KMS-11 (cell line): Measurements from ENCODE around the gene C22orf31.

Source experiments
- H2AFZ ChIP-seq: fragments of 200-600 bp; sonication (generic); 2 replicates; pipeline ENCODE4 v1.6.1; 2016; ENCODE audit warnings: antibody characterized with exemption, mixed run types, low read depth
- H3K27ac ChIP-seq: fragments of 200-600 bp; sonication (generic); 2 replicates; pipeline ENCODE4 v1.6.1; 2016; ENCODE audit warnings: mild to moderate bottlenecking, mixed run types
- H3K27me3 ChIP-seq: fragments of 200-600 bp; sonication (generic); 2 replicates; pipeline ENCODE4 v1.6.1; 2017; ENCODE audit warnings: mild to moderate bottlenecking, low read depth, mixed run types, moderate library complexity; ENCODE audit not compliant: insufficient read depth
- H3K36me3 ChIP-seq: fragments of 200-600 bp; sonication (generic); 2 replicates; pipeline ENCODE4 v1.6.1; 2017; ENCODE audit warnings: mild to moderate bottlenecking, mixed run types; ENCODE audit not compliant: insufficient read depth
- H3K4me1 ChIP-seq: fragments of 200-600 bp; sonication (generic); 2 replicates; pipeline ENCODE4 v1.6.1; 2016; ENCODE audit warnings: mild to moderate bottlenecking, low read depth, mixed run types; ENCODE audit not compliant: poor library complexity, severe bottlenecking
- H3K4me2 ChIP-seq: fragments of 200-600 bp; sonication (generic); 2 replicates; pipeline ENCODE4 v1.7.0; 2016; ENCODE audit warnings: mild to moderate bottlenecking, mixed run types
- H3K4me3 ChIP-seq: fragments of 200-600 bp; sonication (generic); IDR thresholded peaks from 2 replicates; pipeline ENCODE4 v1.6.1; 2017; ENCODE audit warnings: low read depth, low read length, mixed read lengths; ENCODE audit not compliant: insufficient read depth
- H3K79me2 ChIP-seq: fragments of 200-600 bp; sonication (generic); 2 replicates; pipeline ENCODE4 v1.6.1; 2016; ENCODE audit warnings: low read depth, mixed run types; ENCODE audit not compliant: insufficient read depth
- H3K9ac ChIP-seq: fragments of 200-600 bp; sonication (generic); 2 replicates; pipeline ENCODE4 v1.6.1; 2016; ENCODE audit warnings: mild to moderate bottlenecking, mixed run types
- H4K20me1 ChIP-seq: fragments of 200-600 bp; sonication (generic); 2 replicates; pipeline ENCODE4 v1.6.1; 2016; ENCODE audit warnings: mild to moderate bottlenecking, mixed run types; ENCODE audit not compliant: insufficient read depth
- CTCF ChIP-seq: fragments of 200-600 bp; sonication (generic); conservative IDR thresholded peaks from 2 replicates; pipeline ENCODE4 v1.6.1; 2017; ENCODE audit warnings: low read depth, mild to moderate bottlenecking, antibody characterized with exemption, low read length, moderate library complexity, mixed read lengths

The C22orf31 gene

GRCh38 chr22:29037340-29037932 lies 24.2 kb downstream of the C22orf31 start:
- Histone ChIP-seq H3K36me3 (no peaks in the 10 kb centered on the region), H3K9ac (no peak overlapping the region), H3K4me2 (no peak overlapping the region), H3K4me1 (no peaks in the 10 kb centered on the region), H3K27ac (no peak overlapping the region), H4K20me1 (no peaks in the 10 kb centered on the region), H3K27me3 (no peaks in the 10 kb centered on the region), H3K4me3 (no peak overlapping the region), H3K79me2 (no peaks in the 10 kb centered on the region), H2AFZ (no peak overlapping the region)
- TF ChIP-seq CTCF = no peak

- no peak overlapping the region for H2AFZ ChIP-seq
- H3K4me3 ChIP-seq = no peak overlapping the region
- TF ChIP-seq CTCF = no peak
- H4K20me1 ChIP-seq = no peaks in the 10 kb centered on the region
- H3K4me2 ChIP-seq = no peak overlapping the region
- H3K27ac ChIP-seq = no peak overlapping the region
- no peaks in the 10 kb centered on the region for H3K4me1 ChIP-seq
- H3K79me2 ChIP-seq = no peaks in the 10 kb centered on the region
- no peaks in the 10 kb centered on the region for H3K27me3 ChIP-seq
- no peaks in the 10 kb centered on the region for H3K36me3 ChIP-seq
- H3K9ac ChIP-seq = no peak overlapping the region
Measured at GRCh38 chr22:29032584-29032983, 29.0 kb downstream of the C22orf31 start.

- Histone ChIP-seq H3K4me1 (no peaks in the 10 kb centered on the region), H3K9ac (no peak overlapping the region), H3K36me3 (no peaks in the 10 kb centered on the region), H2AFZ (no peak overlapping the region), H3K27me3 (no peaks in the 10 kb centered on the region), H4K20me1 (no peaks in the 10 kb centered on the region), H3K27ac (no peak overlapping the region), H3K79me2 (no peaks in the 10 kb centered on the region), H3K4me2 (no peak overlapping the region), H3K4me3 (no peak overlapping the region)
- no peak for TF ChIP-seq CTCF
Measured at GRCh38 chr22:29032014-29032475, 29.6 kb downstream of the C22orf31 start.

- Histone ChIP-seq H3K9ac (no peak overlapping the region), H3K79me2 (no peaks in the 10 kb centered on the region), H3K4me3 (no peak overlapping the region), H3K4me1 (no peaks in the 10 kb centered on the region), H4K20me1 (no peaks in the 10 kb centered on the region), H3K27me3 (no peaks in the 10 kb centered on the region), H3K36me3 (no peaks in the 10 kb centered on the region), H3K4me2 (no peak overlapping the region), H3K27ac (no peak overlapping the region), H2AFZ (no peak overlapping the region)
- no peak for TF ChIP-seq CTCF
Measured at GRCh38 chr22:29031227-29032011, 30.2 kb downstream of the C22orf31 start.
